ENCODE measurements around the gene LHFPL3.
"Not testable (repeated sequence)": the region's sequence is repeated elsewhere in the genome, so short reads cannot be mapped to it uniquely, and the experiment has no call there.

Gene LHFPL3

DNA sequence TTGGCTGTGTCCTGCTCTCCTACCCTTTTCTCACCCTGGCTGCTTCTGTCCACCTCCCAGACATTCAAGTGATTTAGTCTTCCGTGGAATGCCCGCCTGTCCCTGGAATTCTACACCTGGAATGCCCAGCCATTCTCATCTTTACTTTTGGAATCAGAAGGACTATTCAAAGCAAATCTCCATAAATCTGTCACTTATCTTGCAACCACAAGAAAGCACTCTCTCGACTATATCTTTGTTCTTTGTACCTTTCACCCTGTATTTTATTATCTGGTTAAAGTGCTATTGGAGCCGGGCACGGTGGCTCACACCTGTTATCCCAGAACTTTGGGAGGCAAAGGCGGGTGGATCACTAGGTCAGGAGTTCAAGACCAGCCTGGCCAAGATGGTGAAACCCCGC is 606.3 kb downstream of the LHFPL3 start:
- no peak for DNase-seq (ENCODE audit: low read depth, low spot score)
- H3K4me3 ChIP-seq (ENCODE audit: low read length), result no peak overlapping the region

DNA sequence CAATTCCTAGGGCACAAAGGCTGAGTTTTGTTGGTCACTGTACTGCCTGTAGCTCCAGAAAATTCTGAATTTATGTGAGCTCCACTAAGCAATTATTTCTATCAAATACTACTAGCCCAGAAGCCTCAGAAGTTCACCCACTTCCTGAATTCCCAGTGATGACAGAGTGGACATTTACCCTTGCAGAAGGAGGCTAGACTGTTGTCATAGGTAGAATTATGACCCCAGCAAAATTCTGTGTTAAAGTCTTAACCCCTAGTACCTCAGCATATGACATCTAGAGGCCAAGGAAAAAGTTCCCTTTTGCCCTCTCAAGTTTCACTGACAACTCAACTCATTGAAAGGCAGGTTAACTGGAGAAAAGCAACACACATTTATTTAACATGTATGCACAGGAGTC is 606.9 kb downstream of the LHFPL3 start:
- no peak overlapping the region for H3K4me3 ChIP-seq (ENCODE audit: low read length)
- DNase-seq (ENCODE audit: low read depth, low spot score), result no peak

DNA sequence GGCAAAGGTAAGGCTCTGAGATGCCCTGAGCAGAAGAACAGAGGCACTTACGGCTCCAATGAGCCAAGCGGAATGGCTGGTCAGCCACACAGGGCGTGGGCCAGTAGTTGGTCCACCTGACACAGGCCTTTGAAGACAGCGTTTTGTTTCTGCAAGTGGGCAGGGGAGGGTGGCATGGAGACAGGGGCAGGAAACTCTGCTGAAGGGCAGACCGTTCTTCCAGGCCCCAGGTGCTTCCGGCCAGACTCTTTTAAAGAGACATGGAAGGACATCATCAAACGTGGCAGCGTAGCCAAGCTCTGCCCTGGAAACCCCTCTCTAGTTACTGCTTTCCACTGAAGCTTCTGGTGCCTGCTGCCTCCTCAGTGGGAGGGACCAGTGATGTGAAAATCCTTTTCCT is 608.1 kb downstream of the LHFPL3 start:
- DNase-seq (ENCODE audit: low read depth, low spot score), result no peak
- no peak overlapping the region for H3K4me3 ChIP-seq (ENCODE audit: low read length)

DNA sequence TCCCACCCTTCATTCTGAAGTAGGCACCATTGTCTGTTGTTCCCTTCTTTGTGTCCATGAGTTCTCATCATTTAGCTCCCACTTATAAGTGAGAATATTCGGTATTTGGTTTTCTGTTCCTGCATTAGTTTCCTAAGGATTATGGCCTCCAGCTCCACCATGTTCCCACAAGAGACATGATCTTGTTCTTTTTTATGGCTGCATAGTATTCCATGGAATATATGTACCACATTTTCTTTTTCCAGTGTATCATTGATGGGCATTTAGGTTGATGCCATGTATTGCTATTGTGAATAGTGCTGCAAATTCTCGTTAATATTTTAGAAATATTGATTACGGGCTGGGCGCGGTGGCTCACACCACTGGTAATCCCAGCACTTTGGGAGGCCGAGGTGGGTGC is 609.1 kb downstream of the LHFPL3 start:
- not testable (repeated sequence) for DNase-seq (ENCODE audit: low read depth, low spot score); H3K4me3 ChIP-seq (ENCODE audit: low read length)

DNA sequence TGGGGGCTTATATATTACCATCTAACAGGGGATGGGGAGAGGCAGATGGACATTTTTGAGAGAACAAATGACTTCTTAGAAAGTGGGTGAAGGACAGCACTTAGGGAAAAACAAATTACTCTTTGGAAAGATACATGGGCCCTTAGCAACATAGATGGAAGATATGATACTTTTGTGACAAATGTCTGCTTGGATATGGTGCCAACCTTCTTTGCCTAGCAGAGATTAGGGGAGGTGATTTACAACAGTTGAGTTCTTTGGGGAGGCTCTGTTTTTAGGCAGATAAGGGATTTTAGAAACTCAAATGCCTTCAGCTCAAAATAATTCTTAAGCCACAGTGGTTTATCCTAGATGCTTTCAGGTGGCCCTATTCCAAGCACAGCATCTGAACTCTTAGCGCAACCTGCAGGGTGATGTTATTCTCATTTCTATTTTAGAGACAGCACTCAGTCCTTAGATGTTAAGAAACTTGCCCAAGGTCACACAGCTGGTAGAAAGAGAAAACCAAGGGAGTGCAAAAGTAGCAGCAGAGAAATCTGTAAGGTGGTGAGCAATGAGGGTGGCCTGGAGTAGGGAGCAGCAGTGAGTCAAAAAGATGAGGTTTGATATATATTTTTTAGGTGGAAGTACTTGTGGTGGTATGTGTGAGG is 610.5 kb downstream of the LHFPL3 start:
- H3K4me3 ChIP-seq (ENCODE audit: low read length), result no peak overlapping the region
- peak; percentile 16 for DNase-seq (ENCODE audit: low read depth, low spot score)

DNA sequence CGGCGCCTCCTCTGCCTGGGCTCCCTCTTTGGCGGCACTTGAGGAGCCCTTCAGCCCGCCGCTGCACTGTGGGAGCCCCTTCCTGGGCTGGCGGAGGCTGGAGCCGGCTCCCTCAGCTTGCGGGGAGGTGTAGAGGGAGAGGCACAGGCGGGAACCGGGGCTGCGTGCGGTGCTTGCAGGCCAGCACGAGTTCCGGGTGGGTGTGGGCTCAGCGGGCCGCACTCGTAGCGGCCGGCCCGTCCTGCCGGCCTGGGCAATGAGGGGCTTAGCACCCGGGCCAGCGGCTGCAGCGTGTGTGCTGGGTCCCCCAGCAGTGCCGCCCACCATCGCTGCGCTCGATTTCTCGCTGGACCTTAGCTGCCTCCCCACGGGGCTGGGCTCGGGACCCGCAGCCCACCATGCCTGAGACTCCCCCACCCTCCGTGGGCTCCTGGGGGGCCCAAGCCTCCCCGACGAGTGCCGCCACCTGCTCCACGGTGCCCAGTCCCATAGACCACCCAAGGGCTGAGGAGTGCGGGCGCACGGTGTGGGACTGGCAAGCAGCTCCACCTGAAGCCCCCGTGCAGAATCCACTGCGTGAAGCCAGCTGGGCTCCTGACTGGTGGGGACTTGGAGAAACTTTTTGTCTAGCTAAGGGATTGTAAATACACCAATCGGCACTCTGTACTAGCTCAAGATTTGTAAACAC is 611.8 kb downstream of the LHFPL3 start:
- no peak overlapping the region for H3K4me3 ChIP-seq (ENCODE audit: low read length)
- DNase-seq (ENCODE audit: low read depth, low spot score), result no peak

DNA sequence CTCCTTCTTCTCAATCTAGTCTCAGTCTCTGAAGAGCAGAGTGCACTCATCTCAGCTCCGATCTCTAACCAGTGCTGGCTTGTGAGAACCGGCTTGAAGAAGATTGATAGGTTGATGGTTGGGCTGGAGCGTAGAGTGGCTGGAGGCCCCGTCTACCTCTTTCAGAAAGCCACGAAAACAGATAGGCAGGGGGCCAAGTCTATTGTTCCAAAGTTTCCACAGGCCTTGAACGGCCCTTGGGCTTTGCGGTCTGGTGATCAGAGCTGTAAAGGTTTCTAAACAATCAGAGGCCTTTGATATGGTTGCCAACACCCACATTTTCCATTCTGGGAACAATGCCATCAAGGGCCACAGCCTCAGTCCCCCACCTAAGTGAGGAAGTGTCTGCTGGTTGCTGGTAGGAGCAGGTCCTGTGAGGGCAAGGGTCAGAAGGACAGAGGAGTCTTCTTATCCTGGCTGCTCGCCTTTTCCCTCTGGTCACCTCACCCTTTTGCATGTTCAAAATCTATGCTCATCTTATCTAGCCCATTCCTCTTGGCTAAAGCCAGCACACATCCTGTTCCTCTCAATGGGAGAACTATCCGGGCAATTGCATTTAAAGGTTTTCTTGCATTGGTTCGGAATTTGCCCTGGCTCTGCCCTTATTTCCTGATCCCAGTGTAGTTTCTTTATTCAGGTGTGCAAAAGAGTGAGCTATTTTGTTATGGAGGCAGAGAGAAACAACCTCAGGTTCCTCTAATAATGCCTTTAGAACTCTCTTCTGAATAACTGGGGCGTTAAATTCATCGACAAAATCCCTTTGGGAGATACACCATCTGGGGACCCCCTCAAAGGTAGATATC is 615.3 kb downstream of the LHFPL3 start:
- DNase-seq (ENCODE audit: low read depth, low spot score), result peak; percentile 72
- no peak overlapping the region for H3K4me3 ChIP-seq (ENCODE audit: low read length)

DNA sequence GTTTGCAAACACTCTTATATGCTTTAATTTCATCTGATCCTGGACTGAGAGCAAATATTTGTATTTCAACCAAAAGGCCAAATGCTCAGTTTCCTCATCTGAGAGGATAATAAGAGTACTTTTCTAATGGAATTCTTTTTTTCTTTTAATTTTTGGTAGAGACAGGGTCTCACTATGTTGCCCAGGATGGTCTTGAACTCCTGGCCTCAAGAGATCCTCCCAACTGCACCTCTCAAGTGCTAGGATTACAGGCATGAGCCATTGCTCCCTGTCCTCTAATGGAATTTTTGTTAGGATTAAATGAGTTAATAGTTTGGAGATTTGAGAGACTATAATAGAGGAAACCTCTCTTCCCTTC is 617.2 kb downstream of the LHFPL3 start:
- H3K4me3 ChIP-seq (ENCODE audit: low read length), result peak overlapping the region; percentile 43; the same call in 1 of the 2 replicates
- DNase-seq (ENCODE audit: low read depth, low spot score), result no peak

DNA sequence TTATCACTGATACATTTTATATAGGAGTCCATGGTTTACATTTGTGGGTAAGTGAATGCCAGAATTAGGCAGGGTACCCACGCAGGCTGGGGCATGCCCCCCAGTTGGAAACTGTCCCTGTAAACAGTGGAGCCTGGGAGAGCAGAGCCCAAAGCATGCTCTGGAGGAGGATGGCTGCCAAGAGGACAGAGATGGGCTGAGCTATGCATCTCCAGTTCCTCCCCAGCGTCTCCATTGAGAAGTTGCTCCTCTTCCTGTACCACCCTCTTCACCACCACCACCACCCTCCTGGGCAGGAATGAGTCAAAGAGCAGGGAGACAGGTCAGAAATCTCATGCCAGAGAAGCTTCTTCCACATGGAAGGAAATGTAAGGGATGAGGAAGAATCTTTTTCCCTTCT is 617.9 kb downstream of the LHFPL3 start:
- no peak for DNase-seq (ENCODE audit: low read depth, low spot score)
- H3K4me3 ChIP-seq (ENCODE audit: low read length), result no peak overlapping the region

DNA sequence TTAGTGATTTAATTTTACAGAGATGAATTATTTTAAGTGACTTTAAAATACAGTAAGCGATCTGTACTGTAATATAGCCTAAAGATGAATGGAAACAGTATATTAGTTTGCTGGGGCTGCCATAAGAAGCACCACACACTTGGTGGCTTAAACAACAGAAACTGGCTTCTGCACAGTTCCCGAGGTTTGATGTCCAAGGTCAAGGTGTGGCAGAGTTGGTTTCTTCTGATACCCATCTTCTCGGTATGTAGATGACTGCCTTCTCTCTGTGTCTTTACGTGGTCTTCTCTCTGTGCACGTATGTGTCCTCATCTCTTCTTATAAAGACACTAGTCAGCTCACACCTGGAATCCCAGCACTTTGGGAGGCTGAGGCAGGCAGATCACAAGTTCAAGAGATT is 621.6 kb downstream of the LHFPL3 start:
- no peak for DNase-seq (ENCODE audit: low read depth, low spot score)
- H3K4me3 ChIP-seq (ENCODE audit: low read length), result no peak overlapping the region

DNA sequence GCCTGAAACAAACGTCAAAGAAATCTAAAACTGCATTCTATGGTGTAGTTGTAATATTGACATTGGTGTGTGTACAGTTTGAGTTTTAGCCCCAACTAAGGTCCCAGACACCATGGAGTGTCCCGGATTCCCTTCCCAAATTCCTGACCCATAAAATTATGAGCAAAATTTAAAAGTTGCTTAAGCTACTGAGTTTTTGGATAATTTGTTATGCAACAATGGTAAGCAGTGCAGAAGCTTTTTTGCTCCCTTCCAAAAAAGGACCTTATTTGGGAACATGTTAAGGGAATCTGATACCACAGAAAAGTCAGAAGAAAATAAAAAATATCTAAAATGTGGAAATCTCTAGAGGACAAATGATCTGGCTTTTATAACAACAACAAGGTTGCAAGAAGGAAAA is 622.4 kb downstream of the LHFPL3 start:
- H3K4me3 ChIP-seq (ENCODE audit: low read length), result no peak overlapping the region
- no peak for DNase-seq (ENCODE audit: low read depth, low spot score)

DNA sequence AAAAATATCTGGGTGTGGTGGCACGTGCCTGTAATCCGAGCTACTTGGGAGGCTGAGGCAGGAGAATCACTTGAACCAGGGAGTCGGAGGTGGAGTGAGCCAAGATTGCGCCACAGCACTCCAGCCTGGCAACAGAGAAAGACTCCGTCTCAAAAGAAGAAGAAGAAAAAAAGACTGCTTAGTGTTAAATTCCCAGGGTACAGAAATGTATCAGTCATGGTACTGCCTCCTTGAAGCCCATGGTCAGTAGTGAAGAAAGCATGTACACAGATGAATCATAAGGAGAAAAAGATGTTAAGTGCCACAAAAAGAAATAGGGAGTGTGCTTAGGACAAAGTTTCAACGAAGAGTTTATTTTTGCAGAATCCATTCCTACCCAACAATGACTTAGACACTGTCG is 623.1 kb downstream of the LHFPL3 start:
- DNase-seq (ENCODE audit: low read depth, low spot score), result no peak

DNA sequence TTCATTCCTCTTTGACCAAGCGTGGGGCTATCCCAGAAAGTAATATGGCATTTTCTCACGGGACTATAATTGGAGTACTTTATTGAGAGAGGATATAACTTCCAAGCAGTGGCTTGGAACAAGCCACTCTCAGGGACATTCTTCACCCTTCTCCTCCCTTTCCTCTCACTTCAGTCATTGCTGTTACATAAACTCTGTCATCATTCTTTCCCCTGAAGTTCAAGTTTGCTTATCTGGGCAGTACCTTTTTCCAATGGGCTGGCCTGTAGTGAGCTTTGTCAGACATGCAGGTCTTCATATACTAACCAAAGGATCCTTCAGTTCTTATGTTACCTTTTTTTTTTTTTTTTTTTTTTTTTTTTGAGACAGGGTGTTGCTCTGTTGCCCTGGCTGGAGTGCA is 626.9 kb downstream of the LHFPL3 start:
- DNase-seq (ENCODE audit: low read depth, low spot score), result no peak
- no peak overlapping the region for H3K4me3 ChIP-seq (ENCODE audit: low read length)

More for the DNA sequence above, 623.1 kb downstream of the LHFPL3 start:
- H3K4me3 ChIP-seq (ENCODE audit: low read length), result no peak overlapping the region
